Naive thymus-derived CD8-positive, alpha-beta T cell (primary cell): ENCODE data around the gene ADGRL3. TPM values are rescaled to one million over a fixed set of nuclear protein-coding genes. Genes with fewer than 3 reads are reported as not detected.
A peak's percentile ranks its signal among the peaks of the same experiment; 100 is the strongest.

ENCODE experiments used
- ATAC-seq, 2 donors: fragments of 150-1000 bp; cut with Tn5 transposase in 1 of 2; sonication (Bioruptor Pico), chemical (Tn5 transposase) in 1 of 2; 1 replicate in 1 of 2; 2 replicates in 1 of 2; pipeline ENCODE4 v1.10.0; 2021; ENCODE audit warnings: mild to moderate bottlenecking in 2 of 2, moderate library complexity in 2 of 2
- POLR2A ChIA-PET: fragments of 350-600 bp; sonication (Branson Sonifier 250); formaldehyde crosslinking; loops from one replicate; lab custom pipeline; 2021; ENCODE audit warnings: antibody characterized with exemption; lab: Charles Lee
- DNase-seq, 10 donors: peaks; one replicate each; pipeline versions ENCODE4 v3.0.0 to v3.0.0-alpha.2; 2020 to 2022
- H3K27ac Mint-ChIP-seq, 10 donors: one replicate each; pipeline ENCODE4 v1.8.0; 2020 to 2022; ENCODE audit warnings: mild to moderate bottlenecking in 10 of 10, mixed read lengths in 10 of 10, moderate library complexity in 4 of 10, inconsistent platforms in 1 of 10
- H3K27me3 Mint-ChIP-seq, 5 donors: one replicate each; pipeline ENCODE4 v1.8.0; 2021 to 2022; ENCODE audit warnings: mixed read lengths in 5 of 5
- H3K36me3 Mint-ChIP-seq, 3 donors: one replicate each; pipeline ENCODE4 v1.8.0; 2020 to 2022; ENCODE audit warnings: mixed read lengths in 3 of 3, mild to moderate bottlenecking in 2 of 3, inconsistent platforms in 1 of 3
- H3K4me1 Mint-ChIP-seq, 4 donors: one replicate each; pipeline ENCODE4 v1.8.0; 2021 to 2022; ENCODE audit warnings: mixed read lengths in 4 of 4
- H3K4me3 Mint-ChIP-seq, 10 donors: one replicate each; pipeline ENCODE4 v1.8.0; 2020 to 2022; ENCODE audit warnings: mild to moderate bottlenecking in 10 of 10, mixed read lengths in 10 of 10, moderate library complexity in 6 of 10, inconsistent platforms in 1 of 10
- H3K9me3 Mint-ChIP-seq, 9 donors: one replicate each; pipeline ENCODE4 v1.8.0; 2020 to 2022; ENCODE audit warnings: mixed read lengths in 9 of 9, mild to moderate bottlenecking in 3 of 9, inconsistent platforms in 1 of 9, moderate library complexity in 1 of 9
- polyA plus RNA-seq, 3 donors: library from polyadenylated mRNA; unstranded; fragments of 300-500 nt; fragmentation: Illumina TruSeq; gene quantifications; one replicate each; pipeline ENCODE4 v1.2.3, GENCODE V29; 2021
- total RNA-seq, 8 experiments: library from RNA in 2 of 8; stranded (reverse) in 2 of 8; gene quantifications; one replicate each; pipeline ENCODE4 v1.2.3 and lab custom pipeline; 2021 to 2026

Gene ADGRL3
- total RNA-seq (not detected), polyA plus RNA-seq (not detected), total RNA-seq (lab: John Stamatoyannopoulos, UW) (0 to 0.69 (median 0) reads per million in 6 experiments)

GRCh38 chr4:61200187-61200915, at the start of gene ADGRL3:
TSS of gene ADGRL3 (plus strand) at chr4:61200326.
- peaks cover 2 to 7% (median 6%) of the 10 kb centered on the region in 3 donors for H3K36me3 Mint-ChIP-seq
- DNase-seq, result no peak
- peaks cover 25 to 64% (median 44%) of the 10 kb centered on the region in 5 donors for H3K27me3 Mint-ChIP-seq
- no peak for ATAC-seq
- H3K4me3 Mint-ChIP-seq, result peak within 1 kb of the TSS in 5 of 10 donors; percentile 6 to 47 (median 19)
- POLR2A ChIA-PET, result no interaction called here
- H3K4me1 Mint-ChIP-seq, result peaks cover 0 to 9% (median 0%) of the 10 kb centered on the region in 4 donors
- no peak within 1 kb of the TSS for H3K27ac Mint-ChIP-seq
- H3K9me3 Mint-ChIP-seq, result peaks cover 0 to 22% (median 8%) of the 10 kb centered on the region in 9 donors

DNA sequence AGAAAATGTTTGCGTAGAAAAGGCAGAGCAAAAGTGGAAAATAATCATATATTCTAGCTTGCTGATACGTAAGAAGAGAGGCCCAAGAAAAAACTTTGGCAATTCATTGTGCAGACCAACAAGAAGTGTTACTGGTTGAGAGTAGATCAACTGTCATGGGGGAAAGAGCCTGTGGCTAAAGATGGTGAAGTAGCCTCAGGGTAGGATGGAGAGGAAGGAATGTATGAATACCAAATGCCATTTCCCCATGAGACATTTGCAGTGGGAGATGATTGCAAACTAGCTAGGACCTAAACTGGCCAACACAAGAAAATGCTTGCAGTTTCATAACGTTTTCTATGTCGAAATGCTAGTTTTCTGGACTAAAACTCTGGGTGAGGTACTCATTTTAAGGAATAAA, 47.7 kb upstream of the ADGRL3 start:
- Mint-ChIP-seq H3K4me1 (no peaks in the 10 kb centered on the region), H3K27ac (no peak overlapping the region), H3K36me3 (no peaks in the 10 kb centered on the region), H3K4me3 (no peak overlapping the region), H3K9me3 (peaks cover 0 to 23% (median 4%) of the 10 kb centered on the region in 9 donors), H3K27me3 (no peaks in the 10 kb centered on the region)
- ATAC-seq (no peak), DNase-seq (no peak)
- POLR2A ChIA-PET, result no interaction called here

DNA sequence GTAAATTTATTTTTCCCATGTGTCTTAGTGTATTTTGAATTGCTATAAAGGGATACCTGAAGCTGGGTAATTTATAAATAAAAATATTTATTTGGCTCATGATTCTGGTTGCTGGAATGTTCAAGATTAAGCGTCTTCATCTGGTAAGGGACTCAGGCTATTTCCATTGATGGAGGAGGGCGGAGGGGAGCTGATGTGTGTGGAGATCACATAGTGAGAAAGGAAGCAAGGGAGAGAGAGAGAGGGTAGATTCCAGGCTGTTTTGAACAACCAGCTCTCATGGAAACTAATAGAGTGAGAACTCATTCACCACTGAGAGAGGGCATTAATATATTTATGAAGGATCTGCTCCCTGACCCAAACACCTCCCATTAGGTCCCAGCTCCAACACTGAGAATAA, 39.6 kb upstream of the ADGRL3 start:
- ATAC-seq (no peak), DNase-seq (no peak)
- POLR2A ChIA-PET, result no interaction called here
- no peak overlapping the region for H3K4me3 Mint-ChIP-seq
- no peaks in the 10 kb centered on the region for H3K27me3 Mint-ChIP-seq
- H3K4me1 Mint-ChIP-seq, result no peaks in the 10 kb centered on the region
- H3K36me3 Mint-ChIP-seq, result no peaks in the 10 kb centered on the region
- H3K27ac Mint-ChIP-seq, result no peak overlapping the region
- peaks cover 0 to 13% (median 3%) of the 10 kb centered on the region in 9 donors for H3K9me3 Mint-ChIP-seq

GRCh38 chr4:61162116-61162515, 38.0 kb upstream of the ADGRL3 start:
- H3K27ac Mint-ChIP-seq, result no peak overlapping the region

GRCh38 chr4:61173799-61174198, 26.3 kb upstream of the ADGRL3 start:
- DNase-seq (no peak), ATAC-seq (no peak)
- Mint-ChIP-seq H3K27me3 (no peaks in the 10 kb centered on the region), H3K36me3 (no peaks in the 10 kb centered on the region), H3K4me3 (no peak overlapping the region), H3K4me1 (no peaks in the 10 kb centered on the region), H3K9me3 (peaks cover 0 to 12% (median 3%) of the 10 kb centered on the region in 9 donors), H3K27ac (no peak overlapping the region)
- POLR2A ChIA-PET, result interaction anchor here (0.6 kb wide), 1 partner anchor 112 kb away, joined by 3 read pairs; no protein-coding TSS in a partner anchor

More at GRCh38 chr4:61162116-61162515, 38.0 kb upstream of the ADGRL3 start:
- no peak overlapping the region for H3K4me3 Mint-ChIP-seq
- POLR2A ChIA-PET, result no interaction called here
- DNase-seq (no peak), ATAC-seq (no peak)
- no peaks in the 10 kb centered on the region for H3K27me3 Mint-ChIP-seq
- H3K4me1 Mint-ChIP-seq, result no peaks in the 10 kb centered on the region
- no peaks in the 10 kb centered on the region for H3K36me3 Mint-ChIP-seq
- peaks cover 0 to 16% (median 4%) of the 10 kb centered on the region in 9 donors for H3K9me3 Mint-ChIP-seq

DNA sequence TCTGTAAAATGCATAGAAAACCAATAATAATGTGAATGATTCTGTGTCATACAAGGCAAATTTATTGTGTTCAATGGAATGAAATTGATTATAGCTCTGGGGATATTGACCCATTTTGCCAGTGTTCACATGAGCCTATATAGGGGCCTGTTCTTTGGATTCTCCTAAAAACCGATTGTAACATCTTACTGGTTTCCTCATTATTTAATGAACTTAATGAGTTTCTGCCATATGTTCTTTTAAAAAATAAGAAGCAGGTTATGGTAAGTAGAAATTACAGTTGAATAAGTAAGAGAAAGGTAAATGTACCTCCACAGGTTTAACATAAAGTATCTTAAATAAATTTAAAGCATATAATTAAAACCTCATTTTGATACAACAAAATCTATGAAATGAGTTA, 24.6 kb upstream of the ADGRL3 start:
- Mint-ChIP-seq H3K4me1 (no peaks in the 10 kb centered on the region), H3K9me3 (peaks cover 0 to 12% (median 3%) of the 10 kb centered on the region in 9 donors), H3K4me3 (no peak overlapping the region), H3K36me3 (no peaks in the 10 kb centered on the region), H3K27ac (no peak overlapping the region), H3K27me3 (no peaks in the 10 kb centered on the region)
- POLR2A ChIA-PET, result no interaction called here
- ATAC-seq (no peak), DNase-seq (no peak)

DNA sequence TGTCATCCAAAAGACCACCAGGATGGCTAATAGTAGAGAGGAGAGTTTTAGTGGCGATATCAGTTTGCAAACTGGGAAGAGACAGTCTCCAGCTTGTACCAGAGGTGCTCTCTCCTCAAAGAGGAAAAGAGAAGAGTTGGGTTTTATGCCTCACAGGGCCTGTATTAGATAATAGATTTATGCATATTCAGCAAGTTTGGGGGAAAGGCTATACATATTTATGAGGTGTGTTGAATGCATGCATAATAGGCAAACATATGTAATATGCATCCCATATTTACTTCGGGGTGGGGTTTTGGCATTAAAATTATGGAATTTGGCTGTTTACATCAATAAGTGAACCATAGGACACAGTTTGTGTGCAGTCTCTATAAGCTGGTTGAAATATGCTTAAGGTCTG, 22.8 kb upstream of the ADGRL3 start:
- no peaks in the 10 kb centered on the region for H3K4me1 Mint-ChIP-seq
- ATAC-seq, result no peak
- no peaks in the 10 kb centered on the region for H3K27me3 Mint-ChIP-seq
- peaks cover 0 to 12% (median 3%) of the 10 kb centered on the region in 9 donors for H3K9me3 Mint-ChIP-seq
- no peak overlapping the region for H3K4me3 Mint-ChIP-seq
- no peaks in the 10 kb centered on the region for H3K36me3 Mint-ChIP-seq
- POLR2A ChIA-PET, result no interaction called here
- no peak for DNase-seq
- H3K27ac Mint-ChIP-seq, result no peak overlapping the region

GRCh38 chr4:61180405-61180804, 19.7 kb upstream of the ADGRL3 start:
- peaks cover 0 to 4% (median 0%) of the 10 kb centered on the region in 3 donors for H3K36me3 Mint-ChIP-seq
- no peak for DNase-seq
- no peak for ATAC-seq
- H3K9me3 Mint-ChIP-seq, result peaks cover 6 to 15% (median 11%) of the 10 kb centered on the region in 9 donors
- no peaks in the 10 kb centered on the region for H3K27me3 Mint-ChIP-seq
- no peak overlapping the region for H3K27ac Mint-ChIP-seq
- H3K4me1 Mint-ChIP-seq, result no peaks in the 10 kb centered on the region
- POLR2A ChIA-PET, result no interaction called here
- H3K4me3 Mint-ChIP-seq, result no peak overlapping the region

DNA sequence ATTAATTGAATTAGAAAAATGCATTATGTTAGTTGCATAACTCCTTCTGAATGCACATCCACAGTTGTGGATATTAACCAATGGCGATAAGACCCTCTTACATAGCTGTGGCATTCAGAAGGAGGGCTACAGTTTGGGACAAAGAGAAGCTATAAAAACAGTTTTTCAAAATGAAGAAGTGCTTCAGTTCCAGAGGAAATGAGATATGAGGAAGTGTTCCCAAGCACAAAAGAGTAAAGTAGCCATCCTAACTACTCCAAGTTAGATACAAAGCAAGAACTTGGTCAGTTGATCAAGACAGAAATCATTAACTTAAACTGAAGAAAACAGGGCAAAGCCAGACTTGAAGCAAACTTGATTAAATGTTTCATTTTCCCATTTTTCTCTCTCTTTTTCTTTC, 17.2 kb upstream of the ADGRL3 start:
- H3K4me1 Mint-ChIP-seq, result no peaks in the 10 kb centered on the region
- H3K27me3 Mint-ChIP-seq, result no peaks in the 10 kb centered on the region
- POLR2A ChIA-PET, result no interaction called here
- no peak overlapping the region for H3K27ac Mint-ChIP-seq
- no peak overlapping the region for H3K4me3 Mint-ChIP-seq
- peaks cover 0 to 4% (median 0%) of the 10 kb centered on the region in 3 donors for H3K36me3 Mint-ChIP-seq
- H3K9me3 Mint-ChIP-seq, result peaks cover under 1 to 15% (median 9%) of the 10 kb centered on the region in 9 donors
- no peak for ATAC-seq
- no peak for DNase-seq

DNA sequence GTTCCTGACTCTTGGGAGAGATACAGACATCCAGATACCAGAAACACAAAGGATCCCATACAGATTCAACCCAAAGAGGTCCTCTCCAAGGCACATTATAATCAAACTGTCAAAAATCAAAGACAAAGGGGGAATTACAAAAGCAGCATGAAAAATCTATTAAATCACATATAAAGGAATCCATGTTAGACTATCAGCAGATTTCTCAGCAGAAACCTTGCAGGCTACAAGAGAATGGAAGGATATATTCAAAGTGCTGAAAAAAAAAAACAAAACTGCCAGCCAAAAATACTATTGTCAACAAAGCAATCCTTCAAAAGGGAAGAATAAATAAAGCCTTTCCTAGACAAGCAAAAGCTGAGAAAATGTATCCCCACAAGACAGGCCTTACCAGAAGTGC, 14.8 kb upstream of the ADGRL3 start:
- no peak for DNase-seq
- POLR2A ChIA-PET, result no interaction called here
- H3K27me3 Mint-ChIP-seq, result no peaks in the 10 kb centered on the region
- H3K4me1 Mint-ChIP-seq, result no peaks in the 10 kb centered on the region
- no peak overlapping the region for H3K27ac Mint-ChIP-seq
- no peak overlapping the region for H3K4me3 Mint-ChIP-seq
- ATAC-seq, result no peak
- H3K9me3 Mint-ChIP-seq, result peaks cover 10 to 34% (median 14%) of the 10 kb centered on the region in 9 donors
- H3K36me3 Mint-ChIP-seq, result peaks cover 0 to 4% (median 0%) of the 10 kb centered on the region in 3 donors

DNA sequence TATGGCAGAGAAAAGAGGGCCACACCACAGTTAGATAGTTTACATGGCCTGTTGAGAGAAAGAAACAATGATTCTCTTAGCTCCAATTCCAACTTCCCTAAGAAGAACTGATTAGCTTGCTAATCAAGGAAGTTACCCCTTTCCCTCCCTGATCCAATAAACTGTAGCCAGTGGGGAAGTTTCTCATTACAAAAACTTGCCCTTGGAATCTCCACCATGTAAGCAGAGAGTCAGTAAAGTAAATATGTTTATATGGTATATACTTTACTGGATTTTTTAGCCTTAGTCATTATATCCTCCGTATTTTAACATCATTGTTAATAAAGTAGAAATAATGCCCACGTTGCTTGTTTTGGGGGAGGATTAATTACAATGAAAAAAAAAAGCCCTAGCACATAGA, 7.7 kb upstream of the ADGRL3 start:
- H3K9me3 Mint-ChIP-seq, result peaks cover 0 to 22% (median 9%) of the 10 kb centered on the region in 9 donors
- no peaks in the 10 kb centered on the region for H3K36me3 Mint-ChIP-seq
- H3K4me3 Mint-ChIP-seq, result no peak overlapping the region
- peaks cover 0 to 5% (median 0%) of the 10 kb centered on the region in 5 donors for H3K27me3 Mint-ChIP-seq
- ATAC-seq (no peak), DNase-seq (no peak)
- POLR2A ChIA-PET, result no interaction called here
- no peaks in the 10 kb centered on the region for H3K4me1 Mint-ChIP-seq
- H3K27ac Mint-ChIP-seq, result no peak overlapping the region

- ATAC-seq (no peak), DNase-seq (no peak)
- Mint-ChIP-seq H3K27me3 (peaks cover 2 to 9% (median 5%) of the 10 kb centered on the region in 5 donors), H3K9me3 (peaks cover 2 to 17% (median 8%) of the 10 kb centered on the region in 9 donors), H3K4me1 (no peaks in the 10 kb centered on the region), H3K36me3 (peaks cover 0 to 3% (median 0%) of the 10 kb centered on the region in 3 donors), H3K4me3 (no peak overlapping the region), H3K27ac (no peak overlapping the region)
- POLR2A ChIA-PET, result no interaction called here
Measured at GRCh38 chr4:61193863-61194262, 6.3 kb upstream of the ADGRL3 start.

GRCh38 chr4:61194571-61194970, 5.6 kb upstream of the ADGRL3 start:
- H3K36me3 Mint-ChIP-seq, result peaks cover under 1 to 6% (median under 1%) of the 10 kb centered on the region in 3 donors
- H3K27me3 Mint-ChIP-seq, result peaks cover 9 to 16% (median 12%) of the 10 kb centered on the region in 5 donors
- ATAC-seq, result no peak
- no peak overlapping the region for H3K27ac Mint-ChIP-seq
- POLR2A ChIA-PET, result no interaction called here
- H3K4me1 Mint-ChIP-seq, result peaks cover 0 to under 1% (median 0%) of the 10 kb centered on the region in 4 donors
- no peak overlapping the region for H3K4me3 Mint-ChIP-seq
- no peak for DNase-seq
- peaks cover 3 to 12% (median 7%) of the 10 kb centered on the region in 9 donors for H3K9me3 Mint-ChIP-seq
